ENCODE measurements around the gene FRMD4A.
A peak's percentile ranks its signal among the peaks of the same experiment; 100 is the strongest.

FRMD4A gene

GRCh38 chr10:13668126-13668525, 662.6 kb downstream of the FRMD4A start:
- no CpG with 5 or more reads among the region's 4 CpGs for WGBS, 2 donors (ENCODE audit: extremely low coverage in 2 of 2, insufficient read length in 2 of 2, insufficient replicate concordance in 1 of 2)
- H4K91ac ChIP-seq (ENCODE audit: low read depth, low read length, poor library complexity) = no peak overlapping the region
- no peak for DNase-seq (ENCODE audit: low spot score)
- no peak overlapping the region for H3K4me3 ChIP-seq (ENCODE audit: low read length in 2 of 2)
- no peak overlapping the region for H2BK15ac ChIP-seq (ENCODE audit: low read length)
- H2BK12ac ChIP-seq (ENCODE audit: low read length) = no peak overlapping the region
- peaks cover 7 to 18% of the 10 kb centered on the region in 2 donors for H3K4me1 ChIP-seq (ENCODE audit: control insufficient read depth in 2 of 2, insufficient read depth in 1 of 2, low read depth in 1 of 2, low read length in 2 of 2)
- no peaks in the 10 kb centered on the region for H3K27me3 ChIP-seq (ENCODE audit: control insufficient read depth in 3 of 3, insufficient read depth in 3 of 3, low read depth in 1 of 3, low read length in 3 of 3)
- H3K14ac ChIP-seq (ENCODE audit: low read length) = no peak overlapping the region
- H3K23ac ChIP-seq (ENCODE audit: low read depth, low read length, poor library complexity) = no peak overlapping the region
- H3K27ac ChIP-seq (replicated peaks; ENCODE audit: low read length) = no peak overlapping the region
- peaks cover 3 to 17% of the 10 kb centered on the region in 2 donors for H3K9me3 ChIP-seq (replicated peaks in 1 of 2; ENCODE audit: control insufficient read depth in 2 of 2, insufficient read depth in 1 of 2, low read depth in 1 of 2, low read length in 2 of 2)
- no peak overlapping the region for H4K8ac ChIP-seq (ENCODE audit: low read depth, low read length)
- peaks cover 24 to 97% of the 10 kb centered on the region in 2 donors for H3K36me3 ChIP-seq (replicated peaks in 1 of 2; ENCODE audit: control insufficient read depth in 2 of 2, insufficient read depth in 2 of 2, low read length in 2 of 2)
- peaks cover 2% of the 10 kb centered on the region for H3K79me1 ChIP-seq (ENCODE audit: low read depth, low read length)
- no peak overlapping the region for H2AK5ac ChIP-seq (ENCODE audit: low read depth, low read length)
- H3K18ac ChIP-seq (ENCODE audit: low read length) = no peak overlapping the region
- H2AFZ ChIP-seq (ENCODE audit: low read length) = no peak overlapping the region
- no peak overlapping the region for H2BK5ac ChIP-seq (ENCODE audit: low read length)
- no peak overlapping the region for H3K4ac ChIP-seq (ENCODE audit: low read length)
- no peak overlapping the region for H3K4me2 ChIP-seq (ENCODE audit: insufficient read depth, low read length, poor library complexity, severe bottlenecking)
- H2BK120ac ChIP-seq (ENCODE audit: low read depth, low read length) = no peak overlapping the region
- H3K9ac ChIP-seq (ENCODE audit: low read depth, low read length, poor library complexity) = no peak overlapping the region

DNA sequence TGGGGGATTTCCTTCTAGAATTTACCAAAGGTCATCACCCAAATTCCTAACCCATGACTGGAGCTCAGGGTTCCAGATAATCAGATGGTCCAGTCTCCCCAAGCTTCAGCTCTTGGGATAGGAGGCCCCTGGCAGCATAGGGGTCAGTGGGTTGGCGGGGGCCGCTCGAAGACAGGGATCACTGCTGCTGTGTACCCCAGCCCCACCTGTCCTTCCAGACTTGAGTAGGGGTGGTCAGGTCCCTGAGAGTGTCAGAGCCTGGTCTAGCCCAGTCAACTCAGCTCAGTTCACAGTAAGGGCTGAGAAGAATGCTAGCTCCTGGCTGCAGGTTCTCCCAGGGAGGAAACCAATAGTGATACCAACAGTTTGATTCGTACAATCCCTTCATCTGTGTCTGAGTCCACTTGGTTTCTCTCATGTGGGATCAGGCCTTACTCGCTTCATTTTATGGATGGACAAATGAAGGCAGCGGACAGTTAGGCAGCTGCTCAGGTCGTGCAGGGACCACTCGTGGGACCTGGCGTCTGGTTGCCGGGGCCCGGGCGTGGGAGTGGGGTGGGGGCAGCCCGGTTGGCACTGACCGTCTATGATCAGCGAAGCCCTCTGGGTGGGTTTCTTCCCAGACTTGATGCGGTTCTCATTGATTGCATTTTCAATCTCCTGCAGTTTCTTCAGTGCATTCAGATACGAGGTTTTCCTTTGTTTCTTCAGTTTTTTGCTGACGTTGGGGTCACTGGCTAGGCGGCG, 665.0 kb downstream of the FRMD4A start:
- Histone ChIP-seq H3K27ac (replicated peaks; ENCODE audit: low read length) (no peak overlapping the region), H3K18ac (ENCODE audit: low read length) (no peak overlapping the region), H3K23ac (ENCODE audit: low read depth, low read length, poor library complexity) (peak overlapping the region; percentile 8), H3K4me2 (ENCODE audit: insufficient read depth, low read length, poor library complexity, severe bottlenecking) (no peak overlapping the region), H3K79me1 (ENCODE audit: low read depth, low read length) (no peaks in the 10 kb centered on the region), H2BK120ac (ENCODE audit: low read depth, low read length) (no peak overlapping the region), H2BK12ac (ENCODE audit: low read length) (no peak overlapping the region), H3K27me3 (ENCODE audit: control insufficient read depth in 3 of 3, insufficient read depth in 3 of 3, low read depth in 1 of 3, low read length in 3 of 3) (no peaks in the 10 kb centered on the region), H2AK5ac (ENCODE audit: low read depth, low read length) (no peak overlapping the region), H2AFZ (ENCODE audit: low read length) (no peak overlapping the region), H3K9ac (ENCODE audit: low read depth, low read length, poor library complexity) (no peak overlapping the region), H3K9me3 (replicated peaks in 1 of 2; ENCODE audit: control insufficient read depth in 2 of 2, insufficient read depth in 1 of 2, low read depth in 1 of 2, low read length in 2 of 2) (peaks cover 2 to 7% of the 10 kb centered on the region in 2 donors), H2BK15ac (ENCODE audit: low read length) (no peak overlapping the region), H4K8ac (ENCODE audit: low read depth, low read length) (no peak overlapping the region), H4K91ac (ENCODE audit: low read depth, low read length, poor library complexity) (no peak overlapping the region), H3K36me3 (replicated peaks in 1 of 2; ENCODE audit: control insufficient read depth in 2 of 2, insufficient read depth in 2 of 2, low read length in 2 of 2) (peaks cover 24 to 98% of the 10 kb centered on the region in 2 donors), H2BK5ac (ENCODE audit: low read length) (no peak overlapping the region), H3K4me3 (ENCODE audit: low read length in 2 of 2) (no peak overlapping the region), H3K4me1 (ENCODE audit: control insufficient read depth in 2 of 2, insufficient read depth in 1 of 2, low read depth in 1 of 2, low read length in 2 of 2) (peaks cover 0 to 17% of the 10 kb centered on the region in 2 donors), H3K14ac (ENCODE audit: low read length) (no peak overlapping the region), H3K4ac (ENCODE audit: low read length) (no peak overlapping the region)
- no CpG with 5 or more reads among the region's 20 CpGs for WGBS, 2 donors (ENCODE audit: extremely low coverage in 2 of 2, insufficient read length in 2 of 2, insufficient replicate concordance in 1 of 2)
- no peak for DNase-seq (ENCODE audit: low spot score)

- no peak for DNase-seq (ENCODE audit: low spot score)
- no peak overlapping the region for H3K4ac ChIP-seq (ENCODE audit: low read length)
- H2BK15ac ChIP-seq (ENCODE audit: low read length) = no peak overlapping the region
- no peak overlapping the region for H2BK5ac ChIP-seq (ENCODE audit: low read length)
- H3K9ac ChIP-seq (ENCODE audit: low read depth, low read length, poor library complexity) = no peak overlapping the region
- H3K23ac ChIP-seq (ENCODE audit: low read depth, low read length, poor library complexity) = no peak overlapping the region
- H3K14ac ChIP-seq (ENCODE audit: low read length) = no peak overlapping the region
- no CpG with 5 or more reads among the region's 8 CpGs for WGBS, 2 donors (ENCODE audit: extremely low coverage in 2 of 2, insufficient read length in 2 of 2, insufficient replicate concordance in 1 of 2)
- H2BK120ac ChIP-seq (ENCODE audit: low read depth, low read length) = no peak overlapping the region
- H3K27ac ChIP-seq (replicated peaks; ENCODE audit: low read length) = peak overlapping the region; percentile 36
- no peaks in the 10 kb centered on the region for H3K9me3 ChIP-seq (replicated peaks in 1 of 2; ENCODE audit: control insufficient read depth in 2 of 2, insufficient read depth in 1 of 2, low read depth in 1 of 2, low read length in 2 of 2)
- H3K79me1 ChIP-seq (ENCODE audit: low read depth, low read length) = no peaks in the 10 kb centered on the region
- H4K8ac ChIP-seq (ENCODE audit: low read depth, low read length) = no peak overlapping the region
- H3K36me3 ChIP-seq (replicated peaks in 1 of 2; ENCODE audit: control insufficient read depth in 2 of 2, insufficient read depth in 2 of 2, low read length in 2 of 2) = peaks cover 28 to 96% of the 10 kb centered on the region in 2 donors
- H3K27me3 ChIP-seq (ENCODE audit: control insufficient read depth in 3 of 3, insufficient read depth in 3 of 3, low read depth in 1 of 3, low read length in 3 of 3) = no peaks in the 10 kb centered on the region
- H2AK5ac ChIP-seq (ENCODE audit: low read depth, low read length) = no peak overlapping the region
- no peak overlapping the region for H3K4me3 ChIP-seq (ENCODE audit: low read length in 2 of 2)
- H3K4me2 ChIP-seq (ENCODE audit: insufficient read depth, low read length, poor library complexity, severe bottlenecking) = no peak overlapping the region
- H2BK12ac ChIP-seq (ENCODE audit: low read length) = no peak overlapping the region
- H2AFZ ChIP-seq (ENCODE audit: low read length) = no peak overlapping the region
- peaks cover 0 to 14% of the 10 kb centered on the region in 2 donors for H3K4me1 ChIP-seq (ENCODE audit: control insufficient read depth in 2 of 2, insufficient read depth in 1 of 2, low read depth in 1 of 2, low read length in 2 of 2)
- H3K18ac ChIP-seq (ENCODE audit: low read length) = no peak overlapping the region
- H4K91ac ChIP-seq (ENCODE audit: low read depth, low read length, poor library complexity) = no peak overlapping the region
Observed at GRCh38 chr10:13661256-13661655, 669.5 kb downstream of the FRMD4A start.

- Histone ChIP-seq H2BK15ac (ENCODE audit: low read length) (no peak overlapping the region), H2BK120ac (ENCODE audit: low read depth, low read length) (no peak overlapping the region), H3K14ac (ENCODE audit: low read length) (no peak overlapping the region), H3K4me1 (ENCODE audit: control insufficient read depth in 2 of 2, insufficient read depth in 1 of 2, low read depth in 1 of 2, low read length in 2 of 2) (peaks cover 0 to 14% of the 10 kb centered on the region in 2 donors), H2AFZ (ENCODE audit: low read length) (no peak overlapping the region), H3K18ac (ENCODE audit: low read length) (no peak overlapping the region), H2BK5ac (ENCODE audit: low read length) (no peak overlapping the region), H3K9me3 (replicated peaks in 1 of 2; ENCODE audit: control insufficient read depth in 2 of 2, insufficient read depth in 1 of 2, low read depth in 1 of 2, low read length in 2 of 2) (no peaks in the 10 kb centered on the region), H3K79me1 (ENCODE audit: low read depth, low read length) (no peaks in the 10 kb centered on the region), H3K27ac (replicated peaks; ENCODE audit: low read length) (peak overlapping the region; percentile 18), H3K4me3 (ENCODE audit: low read length in 2 of 2) (no peak overlapping the region), H2BK12ac (ENCODE audit: low read length) (no peak overlapping the region), H2AK5ac (ENCODE audit: low read depth, low read length) (no peak overlapping the region), H3K4ac (ENCODE audit: low read length) (no peak overlapping the region), H4K8ac (ENCODE audit: low read depth, low read length) (no peak overlapping the region), H3K9ac (ENCODE audit: low read depth, low read length, poor library complexity) (no peak overlapping the region), H3K23ac (ENCODE audit: low read depth, low read length, poor library complexity) (no peak overlapping the region), H3K27me3 (ENCODE audit: control insufficient read depth in 3 of 3, insufficient read depth in 3 of 3, low read depth in 1 of 3, low read length in 3 of 3) (no peaks in the 10 kb centered on the region), H3K4me2 (ENCODE audit: insufficient read depth, low read length, poor library complexity, severe bottlenecking) (no peak overlapping the region), H3K36me3 (replicated peaks in 1 of 2; ENCODE audit: control insufficient read depth in 2 of 2, insufficient read depth in 2 of 2, low read length in 2 of 2) (peaks cover 23 to 96% of the 10 kb centered on the region in 2 donors), H4K91ac (ENCODE audit: low read depth, low read length, poor library complexity) (no peak overlapping the region)
- DNase-seq (ENCODE audit: low spot score) = no peak
- WGBS, 2 donors (ENCODE audit: extremely low coverage in 2 of 2, insufficient read length in 2 of 2, insufficient replicate concordance in 1 of 2) = no CpG with 5 or more reads among the region's 7 CpGs
Observed at GRCh38 chr10:13660551-13660920, 670.2 kb downstream of the FRMD4A start.

All from neuronal stem cell (in vitro differentiated cells).